ENCODE measurements around the gene TAF5L.

The TAF5L gene

DNA sequence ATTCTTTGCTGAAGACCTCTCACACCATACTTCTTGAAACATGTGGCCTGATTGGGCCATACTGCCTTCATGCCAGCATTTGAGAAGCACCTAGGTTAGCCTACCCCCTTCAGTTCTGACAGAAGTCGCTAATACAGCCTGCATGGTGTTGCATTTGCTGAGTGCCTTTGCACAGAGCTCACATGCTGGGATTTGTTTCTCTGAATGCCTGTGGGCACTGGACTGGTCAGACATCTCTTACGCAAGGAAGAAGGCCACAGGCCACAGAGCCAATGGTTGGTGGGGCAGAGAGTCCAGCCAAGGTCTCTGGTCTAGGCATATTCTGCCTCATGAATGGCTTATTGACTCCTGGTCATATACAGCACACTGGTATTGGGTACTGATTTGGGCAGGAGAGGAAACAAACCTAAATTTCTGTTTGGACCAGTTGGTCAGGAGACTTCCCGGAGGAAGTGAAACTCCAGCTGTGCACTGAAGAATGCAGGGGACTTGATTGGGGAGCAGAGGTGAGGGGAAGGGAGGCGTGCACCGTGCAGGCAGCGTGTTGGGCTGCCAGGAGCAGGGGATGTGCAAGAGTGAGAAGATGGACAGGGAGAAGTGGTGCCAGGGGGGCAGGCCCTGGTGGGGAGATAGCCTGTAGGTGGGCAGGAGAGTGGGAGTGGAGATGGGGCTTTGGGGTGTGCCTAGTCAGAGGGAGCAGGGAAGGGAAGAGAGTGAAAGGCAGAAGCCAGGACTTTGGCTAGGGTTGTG lies 18.2 kb upstream of the TAF5L start:
- no peak overlapping the region for H3K4me3 ChIP-seq (ENCODE audit: low read depth, low read length)
- TF ChIP-seq, protein P1, sequence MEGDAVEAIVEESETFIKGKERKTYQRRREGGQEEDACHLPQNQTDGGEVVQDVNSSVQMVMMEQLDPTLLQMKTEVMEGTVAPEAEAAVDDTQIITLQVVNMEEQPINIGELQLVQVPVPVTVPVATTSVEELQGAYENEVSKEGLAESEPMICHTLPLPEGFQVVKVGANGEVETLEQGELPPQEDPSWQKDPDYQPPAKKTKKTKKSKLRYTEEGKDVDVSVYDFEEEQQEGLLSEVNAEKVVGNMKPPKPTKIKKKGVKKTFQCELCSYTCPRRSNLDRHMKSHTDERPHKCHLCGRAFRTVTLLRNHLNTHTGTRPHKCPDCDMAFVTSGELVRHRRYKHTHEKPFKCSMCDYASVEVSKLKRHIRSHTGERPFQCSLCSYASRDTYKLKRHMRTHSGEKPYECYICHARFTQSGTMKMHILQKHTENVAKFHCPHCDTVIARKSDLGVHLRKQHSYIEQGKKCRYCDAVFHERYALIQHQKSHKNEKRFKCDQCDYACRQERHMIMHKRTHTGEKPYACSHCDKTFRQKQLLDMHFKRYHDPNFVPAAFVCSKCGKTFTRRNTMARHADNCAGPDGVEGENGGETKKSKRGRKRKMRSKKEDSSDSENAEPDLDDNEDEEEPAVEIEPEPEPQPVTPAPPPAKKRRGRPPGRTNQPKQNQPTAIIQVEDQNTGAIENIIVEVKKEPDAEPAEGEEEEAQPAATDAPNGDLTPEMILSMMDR (IDR thresholded peaks at IDR 0.05; ENCODE audit: low read depth, low read length, missing control alignments), result no peak
- in situ Hi-C loops (cut with HindIII; ENCODE audit: low sequenced_read_pairs), result no loop called here
- DNase-seq (ENCODE audit: low read depth), result no peak

- in situ Hi-C loops (cut with HindIII; ENCODE audit: low sequenced_read_pairs), result no loop called here
- TF ChIP-seq, protein P1 (IDR thresholded peaks at IDR 0.05; ENCODE audit: low read depth, low read length, missing control alignments), result no peak
- no peak overlapping the region for H3K4me3 ChIP-seq (ENCODE audit: low read depth, low read length)
- DNase-seq (ENCODE audit: low read depth), result no peak
Observed at GRCh38 chr1:229642970-229643369, 17.0 kb upstream of the TAF5L start.

GRCh38 chr1:229642376-229642775 lies 16.5 kb upstream of the TAF5L start:
- no peak overlapping the region for H3K4me3 ChIP-seq (ENCODE audit: low read depth, low read length)
- in situ Hi-C loops (cut with HindIII; ENCODE audit: low sequenced_read_pairs), result no loop called here
- TF ChIP-seq, protein P1 (IDR thresholded peaks at IDR 0.05; ENCODE audit: low read depth, low read length, missing control alignments), result no peak
- no peak for DNase-seq (ENCODE audit: low read depth)

GRCh38 chr1:229641306-229641705 lies 15.4 kb upstream of the TAF5L start:
- DNase-seq (ENCODE audit: low read depth), result no peak
- TF ChIP-seq, protein P1 (IDR thresholded peaks at IDR 0.05; ENCODE audit: low read depth, low read length, missing control alignments), result no peak
- H3K4me3 ChIP-seq (ENCODE audit: low read depth, low read length), result no peak overlapping the region
- in situ Hi-C loops (cut with HindIII; ENCODE audit: low sequenced_read_pairs), result no loop called here

DNA sequence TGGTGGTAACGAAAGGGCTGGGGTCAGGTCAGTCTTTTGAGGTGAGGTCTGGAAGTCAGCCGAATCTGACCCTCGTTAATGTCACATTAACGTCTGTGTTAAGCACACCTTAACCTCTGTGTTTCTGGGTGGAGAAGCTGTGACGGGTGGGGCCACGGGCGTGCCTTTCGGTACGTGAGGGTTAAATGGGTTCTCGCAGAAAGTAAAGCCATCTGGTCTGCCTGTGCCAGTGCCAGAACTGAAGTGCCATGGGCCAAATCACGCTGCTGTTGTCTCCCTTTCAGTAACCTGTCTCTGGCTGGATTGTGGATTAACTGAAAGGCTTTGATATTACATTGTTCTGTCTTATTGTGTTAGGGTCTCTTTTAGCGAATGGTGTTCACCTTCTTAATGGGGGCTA lies 14.5 kb upstream of the TAF5L start:
- no peak for DNase-seq (ENCODE audit: low read depth)
- in situ Hi-C loops (cut with HindIII; ENCODE audit: low sequenced_read_pairs), result no loop called here
- TF ChIP-seq, protein P1 (IDR thresholded peaks at IDR 0.05; ENCODE audit: low read depth, low read length, missing control alignments), result no peak
- H3K4me3 ChIP-seq (ENCODE audit: low read depth, low read length), result no peak overlapping the region

DNA sequence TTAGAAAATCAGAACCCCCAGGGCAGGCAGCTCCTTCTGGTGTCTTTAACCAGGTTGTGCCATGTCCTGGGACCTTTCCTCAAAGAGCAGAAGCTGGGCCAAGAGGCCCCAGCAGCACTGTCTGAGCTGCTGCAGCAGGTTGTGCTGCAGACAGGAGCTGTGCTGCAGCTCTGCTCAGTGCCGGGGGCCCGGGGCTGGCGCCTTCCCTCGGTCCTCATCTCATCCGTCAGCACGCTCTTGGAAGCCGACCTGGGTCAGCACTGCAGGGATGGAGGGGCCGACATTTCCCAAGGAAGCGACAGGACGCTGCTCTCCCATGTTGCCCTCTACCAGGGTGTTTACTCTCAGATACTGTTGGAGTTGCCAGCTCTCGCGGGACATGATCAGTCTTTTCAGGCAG lies 11.8 kb upstream of the TAF5L start:
- in situ Hi-C loops (cut with HindIII; ENCODE audit: low sequenced_read_pairs), result no loop called here
- DNase-seq (ENCODE audit: low read depth), result no peak
- no peak overlapping the region for H3K4me3 ChIP-seq (ENCODE audit: low read depth, low read length)
- TF ChIP-seq, protein P1 (IDR thresholded peaks at IDR 0.05; ENCODE audit: low read depth, low read length, missing control alignments), result no peak
